Cardiac fibroblast (primary cell): ENCODE data around the gene GTF3C5.

Source experiments
- DNase-seq, 2 donors: peaks; one replicate each; pipeline versions ENCODE4 v3.0.0 to v3.0.0-alpha.2; 2010; ENCODE audit warnings: low read depth in 2 of 2
- H3K4me3 ChIP-seq, 2 donors: replicated peaks in 1 of 2; 1 replicate in 1 of 2; 2 replicates in 1 of 2; pipeline ENCODE4 v1.5.1; 2011; ENCODE audit warnings: low read depth in 2 of 2, low read length in 2 of 2, mild to moderate bottlenecking in 2 of 2, moderate library complexity in 1 of 2
- CTCF ChIP-seq: IDR thresholded peaks from one replicate; pipeline ENCODE4 v1.5.1; 2011; ENCODE audit warnings: low read depth, mild to moderate bottlenecking, low read length, inconsistent platforms

The GTF3C5 gene

DNA sequence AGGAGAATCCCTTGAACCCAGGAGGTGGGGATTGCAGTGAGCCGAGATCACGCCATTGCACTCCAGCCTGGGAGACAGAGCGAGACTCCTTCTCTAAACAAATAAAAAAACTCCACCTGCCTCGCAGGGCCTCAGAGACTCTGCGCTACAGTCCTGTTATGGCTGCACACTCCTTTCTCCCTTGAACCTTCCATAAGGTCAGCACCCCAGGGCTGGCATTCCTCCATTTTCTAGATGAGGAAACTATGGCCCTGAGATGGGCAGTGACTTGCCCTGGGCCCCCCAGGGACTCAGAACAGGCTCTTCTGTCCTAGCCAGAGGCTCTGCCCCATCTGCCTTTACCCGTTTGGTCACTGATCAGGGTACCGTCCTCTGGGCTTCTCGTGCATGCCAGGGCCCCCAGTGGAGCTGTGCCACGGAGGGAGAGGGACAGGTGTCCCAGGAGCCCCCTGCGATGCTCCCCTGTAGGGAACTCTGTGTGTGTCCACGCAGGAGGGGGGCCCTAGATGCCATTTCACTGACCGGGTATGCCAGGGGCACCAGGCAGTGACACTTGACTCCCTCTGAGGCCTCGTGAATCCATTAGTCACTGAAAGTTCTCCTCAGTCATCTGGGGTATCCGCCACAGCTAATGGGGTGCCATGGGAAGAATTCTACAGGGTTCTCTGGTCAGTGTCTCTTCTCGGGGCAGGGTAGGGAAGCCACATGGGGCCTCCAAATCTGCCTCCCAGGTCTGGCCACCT is 74.1 kb downstream of the GTF3C5 start:
- DNase-seq = no peak
- H3K4me3 ChIP-seq = no peak overlapping the region
- TF ChIP-seq CTCF = no peak

- no peak for DNase-seq
- TF ChIP-seq CTCF = no peak
- no peak overlapping the region for H3K4me3 ChIP-seq
Measured at GRCh38 chr9:133105461-133105770, 74.6 kb downstream of the GTF3C5 start.

GRCh38 chr9:133106511-133107244 is 75.9 kb downstream of the GTF3C5 start:
- no peak overlapping the region for H3K4me3 ChIP-seq
- no peak for TF ChIP-seq CTCF
- DNase-seq = no peak

DNA sequence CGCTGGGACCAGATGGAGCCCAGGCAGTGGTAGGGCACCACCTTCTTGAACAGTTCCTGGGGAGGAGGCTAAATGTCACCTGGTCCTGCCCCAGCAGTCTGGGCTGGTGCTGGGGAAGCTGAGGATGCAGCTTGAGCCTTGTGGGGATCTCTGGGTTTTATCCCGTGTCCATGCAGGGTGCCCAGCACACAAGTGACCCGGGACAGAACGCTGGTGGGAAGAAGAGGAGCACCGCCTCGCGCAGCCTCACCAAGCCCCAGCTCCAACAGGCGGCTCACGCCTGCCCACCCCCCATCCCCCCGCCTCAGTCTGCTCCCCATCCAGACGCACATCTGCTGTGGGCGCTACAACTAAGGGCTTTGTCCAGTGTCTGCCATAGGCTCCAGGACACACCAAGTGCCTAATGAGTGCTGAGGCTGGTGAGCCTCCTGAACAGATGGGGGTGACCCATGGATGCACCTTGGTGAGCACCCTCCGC is 76.5 kb downstream of the GTF3C5 start:
- TF ChIP-seq CTCF = no peak
- H3K4me3 ChIP-seq = no peak overlapping the region
- no peak for DNase-seq
